Skeletal muscle satellite cell (primary cell): ENCODE results near the gene SUMF1.
"Not testable (repeated sequence)": the region's sequence is repeated elsewhere in the genome, so short reads cannot be mapped to it uniquely, and the experiment has no call there.

Experiments
- H3K27me3 ChIP-seq: 2 replicates; pipeline ENCODE4 v1.7.0; 2013; ENCODE audit warnings: low read length; ENCODE audit not compliant: control insufficient read depth, insufficient read depth
- H3K36me3 ChIP-seq: 2 replicates; pipeline ENCODE4 v1.7.0; 2013; ENCODE audit warnings: mild to moderate bottlenecking, control low read depth, low read length; ENCODE audit not compliant: insufficient read depth
- H3K4me1 ChIP-seq: 2 replicates; pipeline ENCODE4 v1.7.0; 2013; ENCODE audit warnings: low read length; ENCODE audit not compliant: control insufficient read depth, insufficient read depth
- H3K4me2 ChIP-seq: 2 replicates; pipeline ENCODE4 v1.7.0; 2013; ENCODE audit warnings: mild to moderate bottlenecking, low read length
- H3K4me3 ChIP-seq: 2 replicates; pipeline ENCODE4 v1.7.0; 2013; ENCODE audit warnings: low read length
- H3K9ac ChIP-seq: 2 replicates; pipeline ENCODE4 v1.7.0; 2013; ENCODE audit warnings: mild to moderate bottlenecking, low read depth, low read length, moderate library complexity
- H3K9me3 ChIP-seq: replicated peaks from 2 replicates; pipeline ENCODE4 v1.7.0; 2013; ENCODE audit warnings: mild to moderate bottlenecking, control low read depth, low read length

The SUMF1 gene

GRCh38 chr3:4340411-4341335 is 126.4 kb downstream of the SUMF1 start:
- Histone ChIP-seq H3K4me3 (no peak overlapping the region), H3K9me3 (no peaks in the 10 kb centered on the region), H3K4me2 (no peak overlapping the region), H3K9ac (no peak overlapping the region), H3K36me3 (no peaks in the 10 kb centered on the region), H3K27me3 (no peaks in the 10 kb centered on the region), H3K4me1 (peaks cover 4% of the 10 kb centered on the region)

- H3K4me3 ChIP-seq: no peak overlapping the region
- H3K9ac ChIP-seq: no peak overlapping the region
- H3K9me3 ChIP-seq: no peaks in the 10 kb centered on the region
- no peak overlapping the region for H3K4me2 ChIP-seq
- H3K4me1 ChIP-seq: peaks cover 4% of the 10 kb centered on the region
- H3K27me3 ChIP-seq: no peaks in the 10 kb centered on the region
- no peaks in the 10 kb centered on the region for H3K36me3 ChIP-seq
Measured at GRCh38 chr3:4340077-4340410, 127.0 kb downstream of the SUMF1 start.

GRCh38 chr3:4338751-4339150 is 128.3 kb downstream of the SUMF1 start:
- no peaks in the 10 kb centered on the region for H3K9me3 ChIP-seq

GRCh38 chr3:4336850-4337546 is 130.1 kb downstream of the SUMF1 start:
- Histone ChIP-seq H3K4me1 (peaks cover 4% of the 10 kb centered on the region), H3K9ac (no peak overlapping the region), H3K9me3 (no peaks in the 10 kb centered on the region), H3K27me3 (no peaks in the 10 kb centered on the region), H3K36me3 (no peaks in the 10 kb centered on the region), H3K4me2 (no peak overlapping the region), H3K4me3 (no peak overlapping the region)

More at GRCh38 chr3:4338751-4339150, 128.3 kb downstream of the SUMF1 start:
- Histone ChIP-seq H3K27me3 (no peaks in the 10 kb centered on the region), H3K4me3 (no peak overlapping the region), H3K4me2 (no peak overlapping the region), H3K36me3 (no peaks in the 10 kb centered on the region), H3K4me1 (peaks cover 4% of the 10 kb centered on the region), H3K9ac (no peak overlapping the region)

- Histone ChIP-seq H3K4me3 (no peak overlapping the region), H3K9ac (no peak overlapping the region), H3K4me2 (no peak overlapping the region), H3K4me1 (peaks cover 4% of the 10 kb centered on the region), H3K9me3 (no peaks in the 10 kb centered on the region), H3K36me3 (no peaks in the 10 kb centered on the region), H3K27me3 (no peaks in the 10 kb centered on the region)
Measured at GRCh38 chr3:4335840-4336562, 131.1 kb downstream of the SUMF1 start.

- Histone ChIP-seq H3K4me1 (no peaks in the 10 kb centered on the region), H3K9ac (no peak overlapping the region), H3K27me3 (no peaks in the 10 kb centered on the region)
Measured at GRCh38 chr3:4334548-4334947, 132.5 kb downstream of the SUMF1 start.

GRCh38 chr3:4332991-4333390 is 134.1 kb downstream of the SUMF1 start:
- no peak overlapping the region for H3K9ac ChIP-seq
- H3K36me3 ChIP-seq: no peaks in the 10 kb centered on the region

More at GRCh38 chr3:4334548-4334947, 132.5 kb downstream of the SUMF1 start:
- no peak overlapping the region for H3K4me2 ChIP-seq
- H3K36me3 ChIP-seq: no peaks in the 10 kb centered on the region
- no peak overlapping the region for H3K4me3 ChIP-seq
- H3K9me3 ChIP-seq: no peaks in the 10 kb centered on the region

GRCh38 chr3:4332574-4332973 is 134.5 kb downstream of the SUMF1 start:
- no peaks in the 10 kb centered on the region for H3K4me1 ChIP-seq
- no peak overlapping the region for H3K9ac ChIP-seq
- H3K9me3 ChIP-seq: no peaks in the 10 kb centered on the region
- H3K36me3 ChIP-seq: no peaks in the 10 kb centered on the region
- H3K4me3 ChIP-seq: no peak overlapping the region
- H3K27me3 ChIP-seq: no peaks in the 10 kb centered on the region
- no peak overlapping the region for H3K4me2 ChIP-seq

More at GRCh38 chr3:4332991-4333390, 134.1 kb downstream of the SUMF1 start:
- Histone ChIP-seq H3K4me1 (no peaks in the 10 kb centered on the region), H3K27me3 (no peaks in the 10 kb centered on the region), H3K9me3 (no peaks in the 10 kb centered on the region), H3K4me3 (no peak overlapping the region), H3K4me2 (no peak overlapping the region)

DNA sequence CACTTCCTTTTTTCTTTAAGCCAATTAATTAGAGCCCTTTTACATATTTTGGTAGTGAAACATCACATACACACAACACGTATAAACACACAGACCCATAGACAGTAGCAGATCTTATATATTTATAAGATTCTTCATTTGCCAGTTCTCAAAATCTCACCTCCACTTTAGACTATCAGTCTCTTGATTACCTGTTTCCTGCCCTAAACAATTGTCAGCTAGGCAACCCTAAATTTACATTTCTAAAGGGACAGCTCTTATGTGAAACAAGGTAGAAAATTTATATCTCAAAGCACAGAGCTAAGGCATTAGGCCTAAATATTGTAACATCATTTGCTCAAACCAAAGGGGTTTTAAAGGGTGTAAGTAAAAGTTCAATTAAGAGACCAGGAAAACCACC is 135.0 kb downstream of the SUMF1 start:
- Histone ChIP-seq H3K4me3 (no peak overlapping the region), H3K27me3 (no peaks in the 10 kb centered on the region), H3K9me3 (no peaks in the 10 kb centered on the region), H3K4me1 (no peaks in the 10 kb centered on the region), H3K9ac (no peak overlapping the region), H3K4me2 (no peak overlapping the region), H3K36me3 (no peaks in the 10 kb centered on the region)

GRCh38 chr3:4329806-4330205 is 137.3 kb downstream of the SUMF1 start:
- not testable (repeated sequence) for H3K4me2 ChIP-seq, H3K27me3 ChIP-seq, H3K4me3 ChIP-seq

GRCh38 chr3:4326868-4327267 is 140.2 kb downstream of the SUMF1 start:
- Histone ChIP-seq H3K4me2 (no peak overlapping the region), H3K27me3 (no peaks in the 10 kb centered on the region), H3K4me3 (no peak overlapping the region), H3K9me3 (no peaks in the 10 kb centered on the region), H3K9ac (no peak overlapping the region), H3K4me1 (peaks cover 14% of the 10 kb centered on the region), H3K36me3 (no peaks in the 10 kb centered on the region)

More at GRCh38 chr3:4329806-4330205, 137.3 kb downstream of the SUMF1 start:
- H3K36me3 ChIP-seq, H3K9me3 ChIP-seq, H3K9ac ChIP-seq, H3K4me1 ChIP-seq: not testable (repeated sequence)
